ENCODE data around the gene CADM2.

DNA sequence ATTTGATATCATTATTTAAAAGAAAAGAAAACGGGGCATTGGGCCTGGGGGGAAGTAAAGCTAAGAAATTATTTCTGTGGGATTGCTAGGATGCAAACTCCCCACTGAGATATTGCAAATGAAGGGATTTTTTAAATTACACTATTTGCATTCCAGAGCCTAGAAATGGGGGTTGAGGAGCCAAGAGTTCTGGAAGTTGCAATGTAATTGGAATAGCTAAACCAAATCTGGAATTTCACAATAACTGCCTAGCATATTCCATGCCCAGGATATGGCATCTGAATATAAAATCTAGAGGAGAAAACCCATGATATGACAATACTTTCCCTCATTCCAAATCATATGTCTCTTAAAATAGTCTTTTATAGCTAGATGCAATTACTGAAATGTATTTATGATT is 93.0 kb downstream of the CADM2 start:
- TF ChIP-seq, protein P1, sequence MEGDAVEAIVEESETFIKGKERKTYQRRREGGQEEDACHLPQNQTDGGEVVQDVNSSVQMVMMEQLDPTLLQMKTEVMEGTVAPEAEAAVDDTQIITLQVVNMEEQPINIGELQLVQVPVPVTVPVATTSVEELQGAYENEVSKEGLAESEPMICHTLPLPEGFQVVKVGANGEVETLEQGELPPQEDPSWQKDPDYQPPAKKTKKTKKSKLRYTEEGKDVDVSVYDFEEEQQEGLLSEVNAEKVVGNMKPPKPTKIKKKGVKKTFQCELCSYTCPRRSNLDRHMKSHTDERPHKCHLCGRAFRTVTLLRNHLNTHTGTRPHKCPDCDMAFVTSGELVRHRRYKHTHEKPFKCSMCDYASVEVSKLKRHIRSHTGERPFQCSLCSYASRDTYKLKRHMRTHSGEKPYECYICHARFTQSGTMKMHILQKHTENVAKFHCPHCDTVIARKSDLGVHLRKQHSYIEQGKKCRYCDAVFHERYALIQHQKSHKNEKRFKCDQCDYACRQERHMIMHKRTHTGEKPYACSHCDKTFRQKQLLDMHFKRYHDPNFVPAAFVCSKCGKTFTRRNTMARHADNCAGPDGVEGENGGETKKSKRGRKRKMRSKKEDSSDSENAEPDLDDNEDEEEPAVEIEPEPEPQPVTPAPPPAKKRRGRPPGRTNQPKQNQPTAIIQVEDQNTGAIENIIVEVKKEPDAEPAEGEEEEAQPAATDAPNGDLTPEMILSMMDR (IDR thresholded peaks at IDR 0.05; ENCODE audit: insufficient read depth, low read depth, low read length): no peak
- TF ChIP-seq EZH2 (IDR thresholded peaks at IDR 0.05; ENCODE audit: insufficient read depth, low read length): no peak
